Thoracic aorta (tissue), 2 donors: ENCODE results near the gene PTPRN2. TPM values are rescaled to one million over a fixed set of nuclear protein-coding genes. Genes with fewer than 3 reads are reported as not detected.

Source experiments
- ATAC-seq: fragments of 150-250 bp; one replicate; pipeline ENCODE4 v1.8.0; 2017; ENCODE audit warnings: low read depth; ENCODE audit not compliant: insufficient number of reproducible peaks, low FRiP score
- DNase-seq: peaks from one replicate; pipeline ENCODE4 v3.0.0-alpha.2; 2020; ENCODE audit warnings: low spot score
- H3K27ac ChIP-seq, 2 donors: fragments of 200-600 bp; sonication (generic); 1 replicate in 1 of 2; 2 replicates in 1 of 2; pipeline ENCODE4 v1.5.1; 2016; ENCODE audit warnings: mild to moderate bottlenecking in 2 of 2, moderate library complexity in 2 of 2
- H3K27me3 ChIP-seq: fragments of 200-600 bp; sonication (generic); replicated peaks from 2 replicates; pipeline ENCODE4 v1.6.0; 2016; ENCODE audit warnings: mild to moderate bottlenecking; ENCODE audit not compliant: insufficient read depth
- H3K36me3 ChIP-seq: fragments of 200-600 bp; sonication (generic); one replicate; pipeline ENCODE4 v1.5.1; 2016
- H3K4me1 ChIP-seq, 2 donors: fragments of 200-600 bp; sonication (generic); 1 replicate in 1 of 2; 2 replicates in 1 of 2; pipeline versions ENCODE4 v1.5.1 to v1.6.0; 2016; ENCODE audit warnings: low read depth in 2 of 2, mild to moderate bottlenecking in 1 of 2; ENCODE audit not compliant: control insufficient read depth in 1 of 2
- H3K4me3 ChIP-seq: fragments of 200-600 bp; sonication (generic); 2 replicates; pipeline ENCODE4 v1.5.1; 2016; ENCODE audit warnings: mild to moderate bottlenecking
- H3K9me3 ChIP-seq: fragments of 200-600 bp; sonication (generic); 2 replicates; pipeline ENCODE4 v1.5.1; 2016
- total RNA-seq, 2 donors: library from RNA; depleted of rRNA; stranded (reverse); fragments of >200 nt; gene quantifications; one replicate each; pipeline versions ENCODE4 v1.1.0 to v1.2.3, GENCODE V29; 2016
- TF ChIP-seq, protein P1 (sequence below): fragments of 200-600 bp; sonication (generic); IDR thresholded peaks from one replicate; pipeline ENCODE4 v1.5.1; 2019; ENCODE audit warnings: antibody characterized with exemption

PTPRN2 gene
- total RNA-seq, 2 donors from 2014 or later = 2.2 to 3.1 TPM

DNA sequence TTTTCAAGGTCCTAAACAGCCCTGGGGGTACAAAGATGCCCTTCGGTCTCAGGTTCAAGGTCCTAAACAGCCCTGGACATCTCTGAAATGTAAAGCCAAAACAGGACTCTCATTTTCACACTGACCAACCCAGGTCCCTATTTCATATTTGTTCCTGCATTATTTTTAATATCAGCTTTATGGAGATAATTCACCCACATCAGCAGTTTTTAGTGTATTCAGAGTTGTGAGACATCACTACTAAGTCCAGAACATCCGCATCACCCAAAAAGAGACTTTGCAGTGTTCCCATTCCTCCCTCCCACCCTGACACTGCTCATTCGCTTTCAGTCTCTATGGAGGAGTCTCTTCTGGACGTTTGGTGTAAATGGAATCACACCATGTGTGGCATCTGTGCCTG is 420.2 kb downstream of the PTPRN2 start:
- Histone ChIP-seq H3K4me1 (no peaks in the 10 kb centered on the region), H3K27ac (no peak overlapping the region), H3K4me3 (no peak overlapping the region), H3K27me3 (no peaks in the 10 kb centered on the region), H3K9me3 (no peaks in the 10 kb centered on the region), H3K36me3 (no peaks in the 10 kb centered on the region)
- TF ChIP-seq, protein P1, sequence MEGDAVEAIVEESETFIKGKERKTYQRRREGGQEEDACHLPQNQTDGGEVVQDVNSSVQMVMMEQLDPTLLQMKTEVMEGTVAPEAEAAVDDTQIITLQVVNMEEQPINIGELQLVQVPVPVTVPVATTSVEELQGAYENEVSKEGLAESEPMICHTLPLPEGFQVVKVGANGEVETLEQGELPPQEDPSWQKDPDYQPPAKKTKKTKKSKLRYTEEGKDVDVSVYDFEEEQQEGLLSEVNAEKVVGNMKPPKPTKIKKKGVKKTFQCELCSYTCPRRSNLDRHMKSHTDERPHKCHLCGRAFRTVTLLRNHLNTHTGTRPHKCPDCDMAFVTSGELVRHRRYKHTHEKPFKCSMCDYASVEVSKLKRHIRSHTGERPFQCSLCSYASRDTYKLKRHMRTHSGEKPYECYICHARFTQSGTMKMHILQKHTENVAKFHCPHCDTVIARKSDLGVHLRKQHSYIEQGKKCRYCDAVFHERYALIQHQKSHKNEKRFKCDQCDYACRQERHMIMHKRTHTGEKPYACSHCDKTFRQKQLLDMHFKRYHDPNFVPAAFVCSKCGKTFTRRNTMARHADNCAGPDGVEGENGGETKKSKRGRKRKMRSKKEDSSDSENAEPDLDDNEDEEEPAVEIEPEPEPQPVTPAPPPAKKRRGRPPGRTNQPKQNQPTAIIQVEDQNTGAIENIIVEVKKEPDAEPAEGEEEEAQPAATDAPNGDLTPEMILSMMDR = no peak
- DNase-seq = no peak
- ATAC-seq = no peak

DNA sequence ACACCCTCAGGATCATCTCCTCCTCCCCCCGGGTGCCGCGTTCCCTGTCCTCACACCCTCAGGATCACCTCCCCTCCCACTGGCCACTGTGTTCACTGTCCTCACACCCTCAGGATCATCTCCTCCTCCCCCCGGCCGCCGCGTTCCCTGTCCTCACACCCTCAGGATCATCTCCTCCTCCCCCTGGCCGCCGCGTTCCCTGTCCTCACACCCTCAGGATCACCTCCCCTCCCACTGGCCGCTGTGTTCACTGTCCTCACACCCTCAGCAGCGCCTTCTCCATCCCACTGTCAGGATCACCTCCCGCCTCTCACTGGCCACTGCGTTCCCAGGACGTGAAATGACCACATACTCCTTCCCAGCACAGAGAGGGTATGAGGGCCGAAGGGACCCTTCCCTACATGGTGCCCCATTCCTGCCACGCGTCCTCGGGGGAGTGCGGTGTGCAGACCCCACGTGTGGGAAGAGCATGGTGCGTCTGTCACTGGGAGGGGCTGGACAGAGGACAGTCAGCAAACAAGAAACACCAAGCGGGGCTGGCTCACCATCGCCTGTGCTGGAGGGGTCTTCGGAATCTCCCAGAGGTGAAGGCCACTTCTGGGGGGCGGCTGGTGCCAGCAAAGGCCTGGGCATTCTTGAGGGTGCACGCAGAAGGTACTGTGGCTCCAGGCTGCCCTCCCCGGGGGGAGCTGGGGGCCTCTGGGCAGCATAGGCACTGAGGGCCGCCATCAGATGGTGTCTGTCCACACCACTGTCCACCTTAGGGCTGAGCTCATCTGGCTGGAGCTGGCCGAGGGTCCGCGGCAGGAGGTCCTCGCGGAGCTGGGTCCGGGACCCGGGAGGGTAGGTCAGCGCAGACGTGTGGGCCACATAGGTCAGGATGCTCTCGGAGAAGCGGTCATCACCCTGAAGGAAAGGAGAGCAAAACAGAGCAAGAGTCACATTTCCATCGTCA is 421.0 kb downstream of the PTPRN2 start:
- H3K9me3 ChIP-seq = no peaks in the 10 kb centered on the region
- no peaks in the 10 kb centered on the region for H3K27me3 ChIP-seq
- H3K4me1 ChIP-seq = no peaks in the 10 kb centered on the region
- no peak overlapping the region for H3K27ac ChIP-seq
- H3K36me3 ChIP-seq = no peaks in the 10 kb centered on the region
- no peak for ATAC-seq
- DNase-seq = no peak
- TF ChIP-seq, protein P1 = no peak
- H3K4me3 ChIP-seq = no peak overlapping the region

DNA sequence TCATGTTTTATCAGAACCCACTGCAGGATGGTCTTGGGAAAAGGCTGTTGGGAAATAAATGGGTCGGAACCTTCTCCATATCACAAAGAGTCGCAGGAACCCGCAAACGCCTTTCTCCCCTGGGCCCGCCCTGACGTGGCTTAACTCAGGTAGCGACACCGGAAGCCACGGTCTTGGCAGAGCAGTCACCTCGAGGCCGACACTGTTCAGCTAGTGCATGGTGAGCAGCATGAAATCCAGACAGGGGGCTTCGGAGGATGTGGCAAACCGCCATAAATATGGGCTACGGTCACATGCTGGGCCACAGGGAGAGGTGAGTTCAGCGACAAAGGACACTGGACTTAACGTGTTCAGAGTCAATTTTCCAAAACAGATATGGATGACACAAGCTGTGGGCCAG is 421.9 kb downstream of the PTPRN2 start:
- H3K4me3 ChIP-seq = no peak overlapping the region
- ATAC-seq (no peak), DNase-seq (no peak)
- no peaks in the 10 kb centered on the region for H3K4me1 ChIP-seq
- TF ChIP-seq, protein P1 = no peak
- H3K27me3 ChIP-seq = no peaks in the 10 kb centered on the region
- no peaks in the 10 kb centered on the region for H3K36me3 ChIP-seq
- H3K9me3 ChIP-seq = no peaks in the 10 kb centered on the region
- H3K27ac ChIP-seq = no peak overlapping the region

DNA sequence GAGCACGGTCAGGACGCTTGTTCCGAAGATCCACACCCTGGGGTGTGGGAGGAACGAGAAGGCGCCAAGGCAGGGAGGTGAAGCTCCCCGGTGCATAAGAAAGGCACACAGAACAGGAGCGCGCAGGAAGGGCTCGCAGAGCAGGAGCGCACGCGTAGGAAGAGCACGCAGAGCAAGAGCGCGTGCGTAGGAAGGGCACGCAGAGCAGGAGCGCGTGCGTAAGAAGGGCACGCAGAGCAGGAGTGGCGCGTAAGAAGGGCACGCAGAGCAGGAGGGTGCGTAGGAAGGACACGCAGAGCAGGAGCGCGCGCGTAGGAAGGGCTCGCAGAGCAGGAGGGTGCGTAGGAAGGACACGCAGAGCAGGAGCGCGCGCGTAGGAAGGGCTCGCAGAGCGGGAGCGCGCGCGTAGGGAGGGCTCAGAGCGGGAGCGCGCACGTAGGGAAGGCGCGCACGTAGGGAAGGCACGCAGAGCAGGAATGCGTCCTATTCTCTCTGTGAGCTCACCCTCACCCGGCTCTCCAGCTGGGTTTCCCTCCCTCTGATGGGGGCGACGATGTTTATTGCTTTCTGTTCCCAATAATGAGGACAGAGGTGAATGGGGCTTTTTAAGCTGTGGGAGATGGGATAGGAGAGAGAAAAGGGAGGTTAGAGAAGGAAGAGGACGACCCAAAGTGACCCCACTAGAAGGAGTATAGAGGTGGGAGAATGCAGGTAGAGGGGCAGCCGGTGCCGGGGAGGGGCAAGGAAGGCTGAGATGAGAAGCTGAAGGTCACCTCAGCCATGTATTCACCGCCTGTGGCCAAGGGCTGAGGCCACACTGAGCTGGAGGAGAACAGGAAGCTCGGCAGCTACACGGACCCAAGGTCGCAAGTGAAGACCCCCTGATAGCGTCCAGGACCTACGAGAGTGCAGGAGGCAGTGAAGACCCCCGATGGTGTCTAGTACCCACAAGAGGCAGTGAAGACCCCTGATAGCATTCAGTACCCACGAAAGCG is 423.2 kb downstream of the PTPRN2 start:
- no peaks in the 10 kb centered on the region for H3K27me3 ChIP-seq
- DNase-seq (no peak), ATAC-seq (no peak)
- TF ChIP-seq, protein P1 = no peak
- no peaks in the 10 kb centered on the region for H3K9me3 ChIP-seq
- no peak overlapping the region for H3K4me3 ChIP-seq
- H3K27ac ChIP-seq = no peak overlapping the region
- H3K4me1 ChIP-seq = no peaks in the 10 kb centered on the region
- no peaks in the 10 kb centered on the region for H3K36me3 ChIP-seq

DNA sequence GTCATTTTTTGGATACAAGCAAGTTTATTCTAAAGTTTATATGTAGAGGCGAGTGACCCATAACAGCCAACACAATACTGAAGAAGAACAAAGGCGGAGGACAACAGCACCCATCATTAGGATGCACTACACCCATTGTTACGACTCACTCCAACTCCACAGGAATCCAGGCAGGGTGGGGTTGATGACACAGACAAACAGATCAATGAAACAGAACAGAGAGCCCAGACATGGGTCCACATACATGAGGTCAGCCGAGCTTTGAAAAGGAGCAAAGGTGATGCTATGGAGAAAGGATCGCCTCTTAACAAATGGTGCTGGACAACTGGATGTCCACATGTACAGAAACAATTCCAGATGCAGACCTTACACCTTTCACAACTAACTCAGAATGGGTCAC is 426.4 kb downstream of the PTPRN2 start:
- DNase-seq (no peak), ATAC-seq (no peak)
- no peaks in the 10 kb centered on the region for H3K9me3 ChIP-seq
- no peaks in the 10 kb centered on the region for H3K27me3 ChIP-seq
- no peak overlapping the region for H3K27ac ChIP-seq
- no peaks in the 10 kb centered on the region for H3K36me3 ChIP-seq
- no peak overlapping the region for H3K4me3 ChIP-seq
- TF ChIP-seq, protein P1 = no peak
- no peaks in the 10 kb centered on the region for H3K4me1 ChIP-seq
